H1 (cell line): ENCODE data around the gene ZNF385C. TPM values are rescaled to one million over a fixed set of nuclear protein-coding genes. Genes with fewer than 3 reads are reported as not detected.

Source experiments
- CTCF ChIA-PET: fragments of 300-600 bp; sonication (Branson Sonifier 250); formaldehyde crosslinking; loops from one replicate; lab custom pipeline; 2021; ENCODE audit not compliant: partially characterized antibody; lab: Charles Lee
- POLR2A ChIA-PET: fragments of 300-600 bp; sonication (Branson Sonifier 250); formaldehyde crosslinking; loops from one replicate; lab custom pipeline; 2021; ENCODE audit warnings: inconsistent platforms; ENCODE audit not compliant: partially characterized antibody; lab: Charles Lee
- DNase-seq, 2 experiments: peaks; one replicate each; pipeline versions ENCODE4 v3.0.0 to v3.0.0-alpha.2; 2010 to 2022; ENCODE audit warnings: low spot score in 2 of 2, low read depth in 1 of 2, mixed read lengths in 1 of 2
- FAIRE-seq: peaks from 2 replicates; lab custom pipeline; 2011; peaks lifted over from hg19 to GRCh38; lab: Jason Lieb, UNC
- H2AFZ ChIP-seq: 2 replicates; pipeline ENCODE4 v1.8.1; 2012; ENCODE audit warnings: low read length, inconsistent platforms
- H2AK5ac ChIP-seq: 2 replicates; pipeline ENCODE4 v1.6.1; 2013; ENCODE audit warnings: low read depth, low read length
- H2BK120ac ChIP-seq: replicated peaks from 2 replicates; pipeline ENCODE3; 2013; ENCODE audit warnings: low read depth, low read length, inconsistent platforms
- H2BK12ac ChIP-seq: 2 replicates; pipeline ENCODE4 v1.6.1; 2013; ENCODE audit warnings: low read depth, low read length
- H2BK15ac ChIP-seq: 2 replicates; pipeline ENCODE4 v1.6.1; 2013; ENCODE audit warnings: low read length
- H2BK20ac ChIP-seq: 2 replicates; pipeline ENCODE4 v1.6.1; 2013; ENCODE audit warnings: low read length
- H2BK5ac ChIP-seq: 2 replicates; pipeline ENCODE4 v1.6.1; 2013; ENCODE audit warnings: low read depth, low read length
- H3K14ac ChIP-seq: 2 replicates; pipeline ENCODE4 v1.6.1; 2013; ENCODE audit warnings: inconsistent platforms; ENCODE audit not compliant: insufficient read length
- H3K18ac ChIP-seq: 2 replicates; pipeline ENCODE4 v1.6.1; 2013; ENCODE audit warnings: low read length; ENCODE audit errors: extremely low read depth
- H3K23ac ChIP-seq: 2 replicates; pipeline ENCODE4 v1.6.1; 2013; ENCODE audit warnings: inconsistent platforms; ENCODE audit not compliant: insufficient read length
- H3K23me2 ChIP-seq: 2 replicates; pipeline ENCODE4 v1.6.1; 2013; ENCODE audit warnings: low read depth, low read length
- H3K27ac ChIP-seq: 2 replicates; pipeline ENCODE4 v1.6.1; 2011; ENCODE audit warnings: low read depth, low read length, inconsistent platforms
- H3K27me3 ChIP-seq, 4 experiments: replicated peaks in 1 of 4; 1 replicate in 1 of 4; 2 replicates in 3 of 4; pipeline versions ENCODE4 v1.6.1 to v1.8.1; 2011 to 2013; ENCODE audit warnings: low read length in 3 of 4, mild to moderate bottlenecking in 3 of 4, inconsistent platforms in 2 of 4, mixed read lengths in 2 of 4, moderate library complexity in 1 of 4; ENCODE audit not compliant: control insufficient read depth in 3 of 4, insufficient read depth in 3 of 4; ENCODE audit errors: extremely low read depth in 1 of 4
- H3K36me3 ChIP-seq, 4 experiments: 2 replicates each; pipeline versions ENCODE4 v1.6.1 to v1.8.1; 2011 to 2013; ENCODE audit warnings: mild to moderate bottlenecking in 4 of 4, low read length in 3 of 4, moderate library complexity in 2 of 4, control low read depth in 1 of 4, inconsistent platforms in 1 of 4; ENCODE audit not compliant: insufficient read depth in 4 of 4, control insufficient read depth in 2 of 4
- H3K4ac ChIP-seq: replicated peaks from 2 replicates; pipeline ENCODE3; 2013; ENCODE audit warnings: low read length, low read depth, mixed read lengths, inconsistent platforms; ENCODE audit not compliant: insufficient read length
- H3K4me1 ChIP-seq, 4 experiments: replicated peaks in 1 of 4; 1 replicate in 1 of 4; 2 replicates in 3 of 4; pipeline versions ENCODE4 v1.6.1 to v1.8.1; 2011 to 2013; ENCODE audit warnings: low read length in 3 of 4, inconsistent platforms in 2 of 4, mixed read lengths in 1 of 4; ENCODE audit not compliant: insufficient read depth in 4 of 4, control insufficient read depth in 3 of 4
- H3K4me2 ChIP-seq, 2 experiments: 2 replicates each; pipeline versions ENCODE4 v1.6.1 to v1.8.1; 2011 to 2013; ENCODE audit warnings: low read depth in 2 of 2, low read length in 2 of 2, control low read depth in 1 of 2, inconsistent platforms in 1 of 2, mild to moderate bottlenecking in 1 of 2; ENCODE audit not compliant: insufficient read depth in 1 of 2
- H3K4me3 ChIP-seq, 4 experiments: fragments of 200-600, 300-600 bp in 1 of 4; sonication (generic), shearing (Covaris generic), sonication (Bioruptor Twin) in 1 of 4; 2 replicates each; pipeline versions ENCODE4 v1.5.1 to v1.8.1; 2011 to 2016; ENCODE audit warnings: low read length in 4 of 4, low read depth in 3 of 4, control low read depth in 2 of 4, inconsistent platforms in 2 of 4, mild to moderate bottlenecking in 2 of 4, mixed read lengths in 1 of 4, moderate library complexity in 1 of 4; ENCODE audit not compliant: insufficient read depth in 2 of 4; ENCODE audit errors: extremely low read depth in 1 of 4
- H3K56ac ChIP-seq: replicated peaks from 2 replicates; pipeline ENCODE3; 2013; ENCODE audit warnings: low read depth, mild to moderate bottlenecking, mixed read lengths, low read length, inconsistent platforms; ENCODE audit not compliant: insufficient read length
- H3K79me1 ChIP-seq: 2 replicates; pipeline ENCODE4 v1.6.1; 2013; ENCODE audit warnings: low read depth, low read length, control low read depth
- H3K79me2 ChIP-seq, 2 experiments: 2 replicates each; pipeline versions ENCODE4 v1.6.1 to v1.8.1; 2012 to 2013; ENCODE audit warnings: low read length in 2 of 2, mild to moderate bottlenecking in 2 of 2, inconsistent platforms in 1 of 2; ENCODE audit not compliant: insufficient read depth in 2 of 2, control insufficient read depth in 1 of 2
- H3K9ac ChIP-seq, 4 experiments: replicated peaks in 1 of 4; 1 replicate in 1 of 4; 2 replicates in 3 of 4; pipeline versions ENCODE4 v1.6.1 to v1.8.1; 2011 to 2013; ENCODE audit warnings: low read depth in 3 of 4, low read length in 3 of 4, control low read depth in 2 of 4, mild to moderate bottlenecking in 2 of 4, moderate library complexity in 2 of 4, inconsistent platforms in 1 of 4; ENCODE audit errors: extremely low read depth in 1 of 4
- H3K9me3 ChIP-seq, 2 experiments: 2 replicates each; pipeline versions ENCODE4 v1.6.1 to v1.8.1; 2012 to 2013; ENCODE audit warnings: mild to moderate bottlenecking in 2 of 2, moderate library complexity in 2 of 2, control low read depth in 1 of 2, inconsistent platforms in 1 of 2, low read depth in 1 of 2, low read length in 1 of 2, mixed read lengths in 1 of 2; ENCODE audit not compliant: insufficient read depth in 2 of 2
- H4K20me1 ChIP-seq, 2 experiments: replicated peaks in 1 of 2; 2 replicates each; pipeline versions ENCODE3 to v1.8.1; 2011 to 2013; ENCODE audit warnings: inconsistent platforms in 2 of 2, low read length in 2 of 2, mild to moderate bottlenecking in 1 of 2; ENCODE audit not compliant: insufficient read depth in 2 of 2, control insufficient read depth in 1 of 2
- H4K5ac ChIP-seq: 2 replicates; pipeline ENCODE4 v1.6.1; 2013; ENCODE audit warnings: low read length, low read depth, mixed read lengths, inconsistent platforms; ENCODE audit not compliant: insufficient read length
- H4K8ac ChIP-seq: 2 replicates; pipeline ENCODE4 v1.8.0; 2013; ENCODE audit warnings: mild to moderate bottlenecking, moderate library complexity, low read length, inconsistent platforms; ENCODE audit not compliant: insufficient read depth; ENCODE audit errors: extremely low read depth
- H4K91ac ChIP-seq: replicated peaks from 2 replicates; pipeline ENCODE3; 2013; ENCODE audit warnings: low read length, mixed read lengths, inconsistent platforms; ENCODE audit not compliant: insufficient read length
- ATF2 ChIP-seq: IDR thresholded peaks from 2 replicates; pipeline ENCODE4 v1.6.1; 2012; ENCODE audit warnings: low read length, inconsistent platforms
- CEBPB ChIP-seq: IDR thresholded peaks from 2 replicates; pipeline ENCODE4 v1.6.1; 2012; ENCODE audit warnings: low read depth, low read length
- JUN ChIP-seq: IDR thresholded peaks from 2 replicates; pipeline ENCODE4 v1.6.1; 2011; ENCODE audit warnings: low read depth, mild to moderate bottlenecking, improper control_type of control experiment, low read length
- MAFK ChIP-seq: IDR thresholded peaks from 2 replicates; pipeline ENCODE4 v1.6.1; 2012; ENCODE audit warnings: low read depth, mild to moderate bottlenecking, improper control_type of control experiment, low read length
- RBBP5 ChIP-seq: IDR thresholded peaks from 2 replicates; pipeline ENCODE4 v1.7.1; 2012; ENCODE audit warnings: low read depth, mild to moderate bottlenecking, inconsistent platforms, low read length, moderate library complexity, borderline replicate concordance
- SIRT6 ChIP-seq: IDR thresholded peaks from one replicate; pipeline ENCODE4 v1.7.1; 2012; ENCODE audit warnings: low read length, inconsistent platforms
- USF2 ChIP-seq: IDR thresholded peaks from 2 replicates; pipeline ENCODE4 v1.6.1; 2011; ENCODE audit warnings: low read length, improper control_type of control experiment
- ZNF274 ChIP-seq: IDR thresholded peaks from 2 replicates; pipeline ENCODE4 v1.7.0; 2012; ENCODE audit warnings: low read length, borderline replicate concordance; ENCODE audit errors: extremely low read depth
- WGBS, 2 experiments: shearing (Covaris generic) in 1 of 2; methylation state at CpG; one replicate each; pipeline versions ENCODE4 v1.1.6 to v1.1.7; 2013 to 2015; ENCODE audit warnings: low lambda C conversion rate in 2 of 2, mixed read lengths in 2 of 2, inconsistent platforms in 1 of 2, low coverage in 1 of 2, missing lambda C conversion rate in 1 of 2; ENCODE audit not compliant: insufficient replicate concordance in 2 of 2, insufficient coverage in 1 of 2, insufficient read length in 1 of 2; ENCODE audit errors: extremely low coverage in 1 of 2, missing lambda C conversion rate in 1 of 2; 5-methylcytosine and 5-hydroxymethylcytosine counted together
- polyA plus RNA-seq, 7 experiments: library from polyadenylated mRNA; depleted of rRNA in 3 of 7; stranded (reverse) in 5 of 7; unstranded in 2 of 7; fragments of >200 nt in 5 of 7; fragments of 200-250 nt in 2 of 7; gene quantifications; 1 replicate in 5 of 7; 2 replicates in 1 of 7; 4 replicates in 1 of 7; pipeline versions ENCODE4 v1.2.1 to v1.2.3, GENCODE V29; 2011 to 2013; ENCODE audit warnings: missing spikeins in 2 of 7, mixed read lengths in 2 of 7
- total RNA-seq: library from RNA; stranded (reverse); fragmentation: NEBNext Ultra II Directional; extraction: Animal tissue kit (Norgen Biotek cat#: 25700); gene quantifications from 2 replicates; pipeline ENCODE4 v1.2.1, GENCODE V29; 2021

The ZNF385C gene
- total and polyA plus RNA-seq, 2 of the 8 experiments (the other 6 are each of a cell fraction or from before 2014, with no cell fraction given) = 3.9 to 6.1 TPM

- CTCF ChIA-PET = interaction anchor here (0.6 to 38.8 kb wide), 24 partner anchors 8 to 294 kb away, joined by 3 to 1084 read pairs (median 4); partner anchors contain the start of genes DHX58, HSPB9, KAT2A and ZNF385C
- TF ChIP-seq ATF2 (no peak), USF2 (no peak), MAFK (no peak), SIRT6 (no peak), CEBPB (no peak), RBBP5 (no peak), JUN (no peak), ZNF274 (no peak)
Measured at GRCh38 chr17:42019509-42020404, 78.5 kb downstream of the ZNF385C start, which contains the start of gene NKIRAS2. NKIRAS2 (plus strand) TSS chr17:42020090; CDS start chr17:42021578, 1,488 bp downstream.

More at GRCh38 chr17:42019509-42020404, 78.5 kb downstream of the ZNF385C start, which contains the start of gene NKIRAS2:
- FAIRE-seq (no peak), DNase-seq (peak; percentile 72 to 94)
- H3K4me1 ChIP-seq = peaks cover 0 to 5% (median 1%) of the 10 kb centered on the region in 4 experiments; a peak in 3 of 7 replicates
- no peak within 1 kb of the TSS for H3K23ac ChIP-seq
- H2AK5ac ChIP-seq = no peak within 1 kb of the TSS
- H3K9ac ChIP-seq = peak within 1 kb of the TSS; percentile 61 to 68 (median 66)
- no peak within 1 kb of the TSS for H2BK15ac ChIP-seq
- POLR2A ChIA-PET = interaction anchor here (0.5 to 6.2 kb wide), 22 partner anchors 8 to 155 kb away, joined by 3 to 67 read pairs (median 3); partner anchors contain the start of genes ACLY, CNP and HSPB9
- H4K8ac ChIP-seq = peak within 1 kb of the TSS; percentile 87
- no peaks in the 10 kb centered on the region for H4K20me1 ChIP-seq
- peaks cover 24 to 37% of the 10 kb centered on the region in 2 experiments for H3K79me2 ChIP-seq
- H3K14ac ChIP-seq = no peak within 1 kb of the TSS
- H2BK120ac ChIP-seq = no peak within 1 kb of the TSS
- H3K36me3 ChIP-seq = peaks cover 13 to 29% (median 15%) of the 10 kb centered on the region in 4 experiments; a peak in 6 of 8 replicates
- H2BK12ac ChIP-seq = 0 out of 2 replicates have a peak within 1 kb of the TSS, but pooled peaks have one; percentile 10
- no peaks in the 10 kb centered on the region for H3K79me1 ChIP-seq
- peaks cover 19% of the 10 kb centered on the region for H3K23me2 ChIP-seq
- no peak within 1 kb of the TSS for H2BK5ac ChIP-seq
- 16% methylated on average over 31 of the region's 49 CpGs; no CpG with 5 or more reads in 1 of the 2 experiments for WGBS, 2 experiments
- peak within 1 kb of the TSS; percentile 61 for H3K56ac ChIP-seq
- H2AFZ ChIP-seq = peak within 1 kb of the TSS; percentile 82; the same call in 1 of the 2 replicates
- peak within 1 kb of the TSS; percentile 22 for H3K4ac ChIP-seq
- H3K4me3 ChIP-seq = peak within 1 kb of the TSS; percentile 84 to 99 (median 89)
- H3K18ac ChIP-seq = no peak within 1 kb of the TSS
- H3K4me2 ChIP-seq = peak within 1 kb of the TSS; percentile 65 to 77
- H3K27me3 ChIP-seq = no peaks in the 10 kb centered on the region
- peak within 1 kb of the TSS; percentile 62 for H4K91ac ChIP-seq
- H3K27ac ChIP-seq = no peak within 1 kb of the TSS
- peak within 1 kb of the TSS; percentile 48 for H4K5ac ChIP-seq
- no peaks in the 10 kb centered on the region for H3K9me3 ChIP-seq
- no peak within 1 kb of the TSS for H2BK20ac ChIP-seq
